H1 (cell line): ENCODE data around the gene CETN1. TPM values are rescaled to one million over a fixed set of nuclear protein-coding genes. Genes with fewer than 3 reads are reported as not detected.

Experiments used
- BRCA1 ChIP-seq: IDR thresholded peaks from 2 replicates; pipeline ENCODE4 v1.6.1; 2012; ENCODE audit warnings: low read depth, low read length, improper control_type of control experiment
- CBX8 ChIP-seq: fragments of 300-800, 300-1000 bp; sonication (generic); IDR thresholded peaks from 2 replicates; pipeline ENCODE4 v1.7.1; 2016; ENCODE audit warnings: low read depth, low read length, borderline replicate concordance
- GTF2F1 ChIP-seq: IDR thresholded peaks from 2 replicates; pipeline ENCODE4 v1.6.1; 2012; ENCODE audit warnings: low read depth, low read length, improper control_type of control experiment, borderline replicate concordance
- HDAC2 ChIP-seq, 2 experiments: fragments of 300-600 bp in 1 of 2; sonication (generic) in 1 of 2; IDR thresholded peaks; 2 replicates each; pipeline ENCODE4 v1.6.1; 2011 to 2012; ENCODE audit warnings: low read depth in 2 of 2, low read length in 2 of 2, mild to moderate bottlenecking in 2 of 2, moderate library complexity in 2 of 2, borderline replicate concordance in 1 of 2, inconsistent platforms in 1 of 2
- HDAC6 ChIP-seq: IDR thresholded peaks from one replicate; pipeline ENCODE4 v1.7.1; 2012; ENCODE audit warnings: low read depth, mild to moderate bottlenecking, inconsistent platforms, low read length, moderate library complexity
- SAP30 ChIP-seq: fragments of 300-600 bp; sonication (generic); IDR thresholded peaks from 2 replicates; pipeline ENCODE4 v1.7.1; 2012; ENCODE audit warnings: low read length, moderate library complexity, mild to moderate bottlenecking, inconsistent platforms; ENCODE audit not compliant: insufficient read depth, insufficient replicate concordance
- SIX5 ChIP-seq: IDR thresholded peaks from 2 replicates; pipeline ENCODE4 v1.6.1; 2011; ENCODE audit warnings: mild to moderate bottlenecking, low read depth, low read length
- TAF1 ChIP-seq: IDR thresholded peaks from 2 replicates; pipeline ENCODE4 v1.6.1; 2011; ENCODE audit warnings: mild to moderate bottlenecking, low read depth, low read length
- TBP ChIP-seq: IDR thresholded peaks from 2 replicates; pipeline ENCODE4 v1.6.1; 2011; ENCODE audit warnings: low read depth, low read length, improper control_type of control experiment
- ZNF274 ChIP-seq: IDR thresholded peaks from 2 replicates; pipeline ENCODE4 v1.7.0; 2012; ENCODE audit warnings: low read length, borderline replicate concordance; ENCODE audit errors: extremely low read depth
- polyA plus RNA-seq, 7 experiments: library from polyadenylated mRNA; depleted of rRNA in 3 of 7; stranded (reverse) in 5 of 7; unstranded in 2 of 7; fragments of >200 nt in 5 of 7; fragments of 200-250 nt in 2 of 7; gene quantifications; 1 replicate in 5 of 7; 2 replicates in 1 of 7; 4 replicates in 1 of 7; pipeline versions ENCODE4 v1.2.1 to v1.2.3, GENCODE V29; 2011 to 2013; ENCODE audit warnings: missing spikeins in 2 of 7, mixed read lengths in 2 of 7
- total RNA-seq: library from RNA; stranded (reverse); fragmentation: NEBNext Ultra II Directional; extraction: Animal tissue kit (Norgen Biotek cat#: 25700); gene quantifications from 2 replicates; pipeline ENCODE4 v1.2.1, GENCODE V29; 2021
- TF ChIP-seq, protein P1 (sequence below): fragments of 300-600 bp; sonication (generic); IDR thresholded peaks from 2 replicates; pipeline ENCODE4 v1.7.1; 2012; ENCODE audit warnings: low read length, moderate library complexity, mild to moderate bottlenecking, inconsistent platforms; ENCODE audit not compliant: insufficient replicate concordance

CETN1 gene
- total and polyA plus RNA-seq, 2 of the 8 experiments (the other 6 are each of a cell fraction or from before 2014, with no cell fraction given) = not detected

DNA sequence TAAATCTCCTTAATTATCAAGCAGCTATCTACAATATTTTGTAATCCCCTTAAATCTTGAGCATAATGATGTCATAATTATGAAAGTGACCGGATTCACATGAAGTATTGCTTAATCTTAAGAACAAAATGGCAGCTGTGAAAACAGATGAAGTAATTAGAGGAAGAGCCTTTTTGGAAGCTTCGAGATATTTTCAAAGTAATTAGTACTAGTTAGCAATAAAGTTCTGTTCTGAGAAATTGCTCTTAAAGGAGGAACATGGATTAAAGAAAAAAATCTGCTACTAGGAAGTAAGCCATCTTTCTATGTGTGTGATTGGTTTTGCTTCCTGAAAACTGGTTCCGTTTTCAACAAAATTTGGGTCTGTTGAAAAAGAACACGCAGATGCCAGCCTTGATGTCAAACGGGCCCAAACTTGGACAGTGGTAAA, 34.9 kb downstream of the CETN1 start (continued):
- TF ChIP-seq, protein P1, sequence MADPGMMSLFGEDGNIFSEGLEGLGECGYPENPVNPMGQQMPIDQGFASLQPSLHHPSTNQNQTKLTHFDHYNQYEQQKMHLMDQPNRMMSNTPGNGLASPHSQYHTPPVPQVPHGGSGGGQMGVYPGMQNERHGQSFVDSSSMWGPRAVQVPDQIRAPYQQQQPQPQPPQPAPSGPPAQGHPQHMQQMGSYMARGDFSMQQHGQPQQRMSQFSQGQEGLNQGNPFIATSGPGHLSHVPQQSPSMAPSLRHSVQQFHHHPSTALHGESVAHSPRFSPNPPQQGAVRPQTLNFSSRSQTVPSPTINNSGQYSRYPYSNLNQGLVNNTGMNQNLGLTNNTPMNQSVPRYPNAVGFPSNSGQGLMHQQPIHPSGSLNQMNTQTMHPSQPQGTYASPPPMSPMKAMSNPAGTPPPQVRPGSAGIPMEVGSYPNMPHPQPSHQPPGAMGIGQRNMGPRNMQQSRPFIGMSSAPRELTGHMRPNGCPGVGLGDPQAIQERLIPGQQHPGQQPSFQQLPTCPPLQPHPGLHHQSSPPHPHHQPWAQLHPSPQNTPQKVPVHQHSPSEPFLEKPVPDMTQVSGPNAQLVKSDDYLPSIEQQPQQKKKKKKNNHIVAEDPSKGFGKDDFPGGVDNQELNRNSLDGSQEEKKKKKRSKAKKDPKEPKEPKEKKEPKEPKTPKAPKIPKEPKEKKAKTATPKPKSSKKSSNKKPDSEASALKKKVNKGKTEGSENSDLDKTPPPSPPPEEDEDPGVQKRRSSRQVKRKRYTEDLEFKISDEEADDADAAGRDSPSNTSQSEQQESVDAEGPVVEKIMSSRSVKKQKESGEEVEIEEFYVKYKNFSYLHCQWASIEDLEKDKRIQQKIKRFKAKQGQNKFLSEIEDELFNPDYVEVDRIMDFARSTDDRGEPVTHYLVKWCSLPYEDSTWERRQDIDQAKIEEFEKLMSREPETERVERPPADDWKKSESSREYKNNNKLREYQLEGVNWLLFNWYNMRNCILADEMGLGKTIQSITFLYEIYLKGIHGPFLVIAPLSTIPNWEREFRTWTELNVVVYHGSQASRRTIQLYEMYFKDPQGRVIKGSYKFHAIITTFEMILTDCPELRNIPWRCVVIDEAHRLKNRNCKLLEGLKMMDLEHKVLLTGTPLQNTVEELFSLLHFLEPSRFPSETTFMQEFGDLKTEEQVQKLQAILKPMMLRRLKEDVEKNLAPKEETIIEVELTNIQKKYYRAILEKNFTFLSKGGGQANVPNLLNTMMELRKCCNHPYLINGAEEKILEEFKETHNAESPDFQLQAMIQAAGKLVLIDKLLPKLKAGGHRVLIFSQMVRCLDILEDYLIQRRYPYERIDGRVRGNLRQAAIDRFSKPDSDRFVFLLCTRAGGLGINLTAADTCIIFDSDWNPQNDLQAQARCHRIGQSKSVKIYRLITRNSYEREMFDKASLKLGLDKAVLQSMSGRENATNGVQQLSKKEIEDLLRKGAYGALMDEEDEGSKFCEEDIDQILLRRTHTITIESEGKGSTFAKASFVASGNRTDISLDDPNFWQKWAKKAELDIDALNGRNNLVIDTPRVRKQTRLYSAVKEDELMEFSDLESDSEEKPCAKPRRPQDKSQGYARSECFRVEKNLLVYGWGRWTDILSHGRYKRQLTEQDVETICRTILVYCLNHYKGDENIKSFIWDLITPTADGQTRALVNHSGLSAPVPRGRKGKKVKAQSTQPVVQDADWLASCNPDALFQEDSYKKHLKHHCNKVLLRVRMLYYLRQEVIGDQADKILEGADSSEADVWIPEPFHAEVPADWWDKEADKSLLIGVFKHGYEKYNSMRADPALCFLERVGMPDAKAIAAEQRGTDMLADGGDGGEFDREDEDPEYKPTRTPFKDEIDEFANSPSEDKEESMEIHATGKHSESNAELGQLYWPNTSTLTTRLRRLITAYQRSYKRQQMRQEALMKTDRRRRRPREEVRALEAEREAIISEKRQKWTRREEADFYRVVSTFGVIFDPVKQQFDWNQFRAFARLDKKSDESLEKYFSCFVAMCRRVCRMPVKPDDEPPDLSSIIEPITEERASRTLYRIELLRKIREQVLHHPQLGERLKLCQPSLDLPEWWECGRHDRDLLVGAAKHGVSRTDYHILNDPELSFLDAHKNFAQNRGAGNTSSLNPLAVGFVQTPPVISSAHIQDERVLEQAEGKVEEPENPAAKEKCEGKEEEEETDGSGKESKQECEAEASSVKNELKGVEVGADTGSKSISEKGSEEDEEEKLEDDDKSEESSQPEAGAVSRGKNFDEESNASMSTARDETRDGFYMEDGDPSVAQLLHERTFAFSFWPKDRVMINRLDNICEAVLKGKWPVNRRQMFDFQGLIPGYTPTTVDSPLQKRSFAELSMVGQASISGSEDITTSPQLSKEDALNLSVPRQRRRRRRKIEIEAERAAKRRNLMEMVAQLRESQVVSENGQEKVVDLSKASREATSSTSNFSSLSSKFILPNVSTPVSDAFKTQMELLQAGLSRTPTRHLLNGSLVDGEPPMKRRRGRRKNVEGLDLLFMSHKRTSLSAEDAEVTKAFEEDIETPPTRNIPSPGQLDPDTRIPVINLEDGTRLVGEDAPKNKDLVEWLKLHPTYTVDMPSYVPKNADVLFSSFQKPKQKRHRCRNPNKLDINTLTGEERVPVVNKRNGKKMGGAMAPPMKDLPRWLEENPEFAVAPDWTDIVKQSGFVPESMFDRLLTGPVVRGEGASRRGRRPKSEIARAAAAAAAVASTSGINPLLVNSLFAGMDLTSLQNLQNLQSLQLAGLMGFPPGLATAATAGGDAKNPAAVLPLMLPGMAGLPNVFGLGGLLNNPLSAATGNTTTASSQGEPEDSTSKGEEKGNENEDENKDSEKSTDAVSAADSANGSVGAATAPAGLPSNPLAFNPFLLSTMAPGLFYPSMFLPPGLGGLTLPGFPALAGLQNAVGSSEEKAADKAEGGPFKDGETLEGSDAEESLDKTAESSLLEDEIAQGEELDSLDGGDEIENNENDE = no peak
- TF ChIP-seq BRCA1 (no peak), TBP (no peak), HDAC2 (IDR thresholded peaks at IDR 0.05; ENCODE audit: borderline replicate concordance in 1 of 2, low read depth in 2 of 2, low read length in 2 of 2) (no peak), CBX8 (no peak), TAF1 (no peak), ZNF274 (no peak), SAP30 (no peak), HDAC6 (no peak), SIX5 (no peak), GTF2F1 (no peak)
